ENCODE data around the gene CPNE8.

GRCh38 chr12:38838056-38838850 is 67.1 kb downstream of the CPNE8 start:
- TF ChIP-seq CTCF (IDR thresholded peaks at IDR 0.05), result no peak
- no peak for TF ChIP-seq POLR2A (IDR thresholded peaks at IDR 0.05)
- TF ChIP-seq POLR2AphosphoS5 (IDR thresholded peaks at IDR 0.05), result no peak
